ENCODE data around the gene KLHDC1. TPM values are rescaled to one million over a fixed set of nuclear protein-coding genes. Genes with fewer than 3 reads are reported as not detected.
A peak's percentile ranks its signal among the peaks of the same experiment; 100 is the strongest.

KLHDC1 gene
- total RNA-seq, 1 donor from 2014 or later: 0.99 TPM

GRCh38 chr14:49768301-49769121, 75.6 kb downstream of the KLHDC1 start:
- peaks cover 37% of the 10 kb centered on the region for H3K79me2 ChIP-seq (ENCODE audit: low read depth)
- H3K27ac Mint-ChIP-seq: peak overlapping the region; percentile 97
- peaks cover 17% of the 10 kb centered on the region for H3F3A ChIP-seq (ENCODE audit: low read depth)
- H3K9me3 ChIP-seq (ENCODE audit: low read depth): no peaks in the 10 kb centered on the region
- no peaks in the 10 kb centered on the region for H3K36me3 ChIP-seq
- H3K4me2 ChIP-seq: peak overlapping the region; percentile 91
- H3K9ac ChIP-seq: peak overlapping the region; percentile 89
- peak overlapping the region; percentile 77 for H3K27ac ChIP-seq
- peaks cover 3% of the 10 kb centered on the region for H3K36me3 Mint-ChIP-seq
- peaks cover 30% of the 10 kb centered on the region for H3K4me1 Mint-ChIP-seq
- peaks cover 4% of the 10 kb centered on the region for H3K27me3 Mint-ChIP-seq (ENCODE audit: insufficient read depth, low read depth)
- peak overlapping the region; percentile 78 for H3K4me3 ChIP-seq
- peak overlapping the region; percentile 85 for H2AFZ ChIP-seq (replicated peaks)
- H3K9me3 Mint-ChIP-seq: no peaks in the 10 kb centered on the region
- H3K4me3 Mint-ChIP-seq: peak overlapping the region; percentile 98
- TF ChIP-seq CTCF (IDR thresholded peaks at IDR 0.05) (no peak), EZH2 (IDR thresholded peaks at IDR 0.05) (peak; percentile 11)
- no peaks in the 10 kb centered on the region for H3K27me3 ChIP-seq
- peaks cover 19% of the 10 kb centered on the region for H4K20me1 ChIP-seq (ENCODE audit: low read depth)
- peak; percentile 70 for DNase-seq (ENCODE audit: low spot score)
- H3K4me1 ChIP-seq: peaks cover 20% of the 10 kb centered on the region

GRCh38 chr14:49769171-49769570, 76.3 kb downstream of the KLHDC1 start:
- peaks cover 30% of the 10 kb centered on the region for H3K4me1 Mint-ChIP-seq
- H3K36me3 ChIP-seq: no peaks in the 10 kb centered on the region
- H2AFZ ChIP-seq (replicated peaks): no peak overlapping the region
- H3K4me1 ChIP-seq: peaks cover 20% of the 10 kb centered on the region
- no peak for TF ChIP-seq EZH2phosphoT487 (IDR thresholded peaks at IDR 0.05)
- peak; percentile 5 for DNase-seq (ENCODE audit: low spot score)
- peak overlapping the region; percentile 97 for H3K27ac Mint-ChIP-seq
- H3K27ac ChIP-seq: no peak overlapping the region
- peaks cover 37% of the 10 kb centered on the region for H3K79me2 ChIP-seq (ENCODE audit: low read depth)
- H3K4me3 Mint-ChIP-seq: peak overlapping the region; percentile 98
- H3K27me3 ChIP-seq: no peaks in the 10 kb centered on the region
- H3F3A ChIP-seq (ENCODE audit: low read depth): peaks cover 17% of the 10 kb centered on the region
- H3K27me3 Mint-ChIP-seq (ENCODE audit: insufficient read depth, low read depth): peaks cover 2% of the 10 kb centered on the region
- peak overlapping the region; percentile 91 for H3K4me2 ChIP-seq
- peaks cover 19% of the 10 kb centered on the region for H4K20me1 ChIP-seq (ENCODE audit: low read depth)
- H3K36me3 Mint-ChIP-seq: peaks cover 3% of the 10 kb centered on the region
- H3K9ac ChIP-seq: peak overlapping the region; percentile 89
- peak overlapping the region; percentile 78 for H3K4me3 ChIP-seq
- H3K9me3 ChIP-seq (ENCODE audit: low read depth): no peaks in the 10 kb centered on the region
- no peaks in the 10 kb centered on the region for H3K9me3 Mint-ChIP-seq

- H3K27me3 ChIP-seq: no peaks in the 10 kb centered on the region
- Mint-ChIP-seq H3K4me1 (peaks cover 30% of the 10 kb centered on the region), H3K27ac (peak overlapping the region; percentile 97), H3K4me3 (peak overlapping the region; percentile 98), H3K36me3 (peaks cover 4% of the 10 kb centered on the region), H3K27me3 (ENCODE audit: insufficient read depth, low read depth) (peaks cover 2% of the 10 kb centered on the region), H3K9me3 (no peaks in the 10 kb centered on the region)
- H3K36me3 ChIP-seq: no peaks in the 10 kb centered on the region
- peaks cover 18% of the 10 kb centered on the region for H3F3A ChIP-seq (ENCODE audit: low read depth)
- no peak overlapping the region for H2AFZ ChIP-seq (replicated peaks)
- peaks cover 37% of the 10 kb centered on the region for H3K79me2 ChIP-seq (ENCODE audit: low read depth)
- peaks cover 20% of the 10 kb centered on the region for H3K4me1 ChIP-seq
- DNase-seq (ENCODE audit: low spot score): no peak
- H3K9ac ChIP-seq: no peak overlapping the region
- H3K27ac ChIP-seq: no peak overlapping the region
- peaks cover 19% of the 10 kb centered on the region for H4K20me1 ChIP-seq (ENCODE audit: low read depth)
- H3K9me3 ChIP-seq (ENCODE audit: low read depth): no peaks in the 10 kb centered on the region
- peak overlapping the region; percentile 78 for H3K4me3 ChIP-seq
- H3K4me2 ChIP-seq: peak overlapping the region; percentile 91
- TF ChIP-seq EZH2 (IDR thresholded peaks at IDR 0.05) (no peak), EZH2phosphoT487 (IDR thresholded peaks at IDR 0.05) (no peak), CTCF (IDR thresholded peaks at IDR 0.05) (no peak)
Measured at GRCh38 chr14:49769581-49770211, 76.8 kb downstream of the KLHDC1 start.
